GM21576 (cell line): ENCODE data around the gene CCDC78.
"Not testable (repeated sequence)": the region's sequence is repeated elsewhere in the genome, so short reads cannot be mapped to it uniquely, and the experiment has no call there.

ENCODE experiments used
- ATAC-seq: cut with Tn5 transposase; IDR thresholded peaks from one replicate; pipeline ENCODE4 v1.9.1; 2021; ENCODE audit warnings: mild to moderate bottlenecking, moderate library complexity; ENCODE audit not compliant: unreplicated experiment

Gene CCDC78

DNA sequence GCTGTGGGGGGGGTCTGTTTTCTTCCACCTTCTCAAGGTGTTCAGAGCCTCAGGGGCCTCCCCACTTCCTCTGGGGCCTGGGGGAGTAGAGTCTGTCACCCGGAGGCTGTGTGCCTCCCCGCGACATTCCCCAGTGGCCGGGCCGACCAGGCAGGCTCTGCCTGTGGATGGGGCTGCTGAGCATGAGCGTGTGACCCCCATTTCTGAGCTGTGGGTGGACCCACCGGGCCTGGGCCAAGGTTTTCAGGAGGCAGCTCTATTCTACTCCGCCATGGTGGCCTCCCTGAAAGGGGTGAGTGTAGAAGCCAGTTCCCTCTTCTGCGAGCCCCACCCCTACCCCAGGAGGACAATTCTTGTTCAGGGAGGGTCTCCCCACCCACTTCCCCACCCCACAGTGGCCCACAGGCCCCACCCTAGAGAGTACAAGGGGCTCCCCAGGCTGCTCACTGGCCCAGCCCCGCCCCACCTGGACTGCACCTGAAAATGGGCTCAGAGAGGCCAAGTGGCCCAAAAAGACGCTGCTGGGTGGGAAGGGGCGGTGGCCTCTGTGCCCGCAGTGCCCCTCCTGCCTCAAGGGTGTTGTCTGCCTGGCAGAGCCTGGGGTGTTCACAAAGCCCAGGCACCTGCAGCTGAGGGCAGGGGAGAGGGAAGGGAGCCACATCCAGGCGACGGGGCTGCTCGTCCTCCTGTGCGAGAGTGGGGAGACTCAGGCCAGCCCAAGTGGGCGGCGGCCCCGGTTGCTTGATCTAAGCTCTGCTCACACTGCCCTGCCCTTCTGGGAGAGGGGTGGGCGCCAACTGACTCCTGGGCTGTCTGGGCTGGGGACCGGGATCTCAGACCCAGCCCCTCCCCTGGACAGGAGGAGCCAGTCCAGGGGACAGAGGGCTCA, 35.6 kb upstream of the CCDC78 start:
- no peak for ATAC-seq

DNA sequence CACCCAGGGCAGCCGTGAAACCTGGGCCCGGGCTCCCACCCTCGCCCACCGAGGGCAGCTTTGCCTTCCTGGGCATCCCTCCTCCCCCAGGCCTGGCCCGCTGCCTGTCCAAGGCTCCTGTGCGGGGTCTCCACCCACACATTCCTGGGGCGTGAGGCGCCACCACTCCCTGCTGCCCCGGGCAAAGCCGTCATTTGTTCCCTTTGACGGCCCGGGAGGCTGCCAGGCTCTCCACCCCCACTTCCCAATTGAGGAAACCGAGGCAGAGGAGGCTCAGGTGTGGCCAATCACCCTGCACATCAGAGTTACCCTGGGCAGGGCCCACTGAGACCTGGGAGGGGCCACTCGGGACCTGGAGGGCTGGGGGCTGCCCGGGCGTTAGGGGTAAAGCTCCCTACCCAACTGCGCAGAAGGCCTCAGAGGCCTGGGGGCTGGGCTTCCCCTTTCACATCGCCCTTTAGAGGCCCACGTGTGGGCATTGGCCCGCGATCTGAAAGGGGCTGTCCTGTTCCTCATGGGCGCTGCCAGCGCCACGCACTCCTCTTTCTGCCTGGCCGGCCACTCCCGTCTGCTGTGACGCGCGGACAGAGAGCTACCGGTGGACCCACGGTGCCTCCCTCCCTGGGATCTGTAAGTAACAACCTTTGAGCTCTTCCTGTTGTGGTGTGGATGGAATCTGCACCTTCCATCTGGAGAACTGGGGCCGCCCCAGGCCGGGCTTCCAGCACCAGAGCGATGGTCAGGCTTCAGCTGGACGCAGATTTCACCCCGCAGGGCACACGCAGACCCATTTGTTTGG, 34.5 kb upstream of the CCDC78 start, which contains the start of gene MSLN:
MSLN (plus strand) TSS at position 190 of the 799 bp plus-strand sequence. CDS start 1,947 bp downstream, outside the sequence.
- ATAC-seq = no peak

GRCh38 chr16:760065-760464, 33.8 kb upstream of the CCDC78 start:
- ATAC-seq = no peak

GRCh38 chr16:759110-759910, 33.1 kb upstream of the CCDC78 start:
- ATAC-seq = no peak

- ATAC-seq = no peak
Observed at GRCh38 chr16:756428-756827, 30.2 kb upstream of the CCDC78 start.

GRCh38 chr16:754656-755055, 28.4 kb upstream of the CCDC78 start:
- no peak for ATAC-seq

GRCh38 chr16:754121-754607, 27.9 kb upstream of the CCDC78 start:
- ATAC-seq = not testable (repeated sequence)

GRCh38 chr16:752007-752312, 25.7 kb upstream of the CCDC78 start:
- no peak for ATAC-seq

DNA sequence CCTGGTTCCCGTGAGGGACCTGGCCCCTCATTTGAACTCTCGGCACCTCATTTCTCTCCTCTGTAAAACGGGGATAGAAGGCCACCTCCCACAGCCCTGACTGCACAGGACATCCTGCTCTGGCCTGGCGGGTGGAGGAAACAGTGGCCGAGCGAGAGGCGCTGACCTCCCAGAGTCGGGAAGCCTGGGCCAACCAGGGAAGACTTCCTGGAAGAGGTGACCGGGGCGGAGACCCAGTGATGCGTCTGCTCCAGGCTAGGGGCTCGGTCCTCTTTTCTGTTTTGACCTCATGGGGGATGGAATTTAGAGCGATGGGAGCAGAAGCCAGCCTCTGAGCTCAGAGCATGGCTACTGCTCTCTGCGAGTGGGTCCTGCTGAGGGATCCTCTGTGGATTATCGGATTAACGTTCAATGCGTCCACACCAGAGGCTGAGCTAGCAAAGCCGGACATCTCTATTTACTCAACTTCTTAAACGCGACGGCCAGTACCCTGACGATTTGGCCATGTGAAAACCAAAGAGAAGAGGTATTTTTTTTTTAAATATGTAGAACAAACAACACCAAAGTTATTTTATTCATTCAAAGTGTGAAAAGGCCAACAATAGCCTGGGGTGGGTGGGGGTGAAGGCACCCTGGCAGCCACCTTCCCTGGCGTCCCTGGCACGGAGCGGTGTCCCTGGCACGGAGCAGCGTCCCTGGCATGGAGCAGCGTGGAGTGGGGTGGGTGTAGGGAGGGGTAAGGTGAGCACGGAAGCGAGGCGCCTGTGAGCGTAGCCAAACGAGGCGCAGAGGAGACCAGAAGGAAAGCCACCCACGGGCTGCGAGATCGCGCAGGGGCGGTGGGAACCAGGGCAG, 25.1 kb upstream of the CCDC78 start:
- no peak for ATAC-seq

GRCh38 chr16:750485-750884, 24.2 kb upstream of the CCDC78 start:
- no peak for ATAC-seq

DNA sequence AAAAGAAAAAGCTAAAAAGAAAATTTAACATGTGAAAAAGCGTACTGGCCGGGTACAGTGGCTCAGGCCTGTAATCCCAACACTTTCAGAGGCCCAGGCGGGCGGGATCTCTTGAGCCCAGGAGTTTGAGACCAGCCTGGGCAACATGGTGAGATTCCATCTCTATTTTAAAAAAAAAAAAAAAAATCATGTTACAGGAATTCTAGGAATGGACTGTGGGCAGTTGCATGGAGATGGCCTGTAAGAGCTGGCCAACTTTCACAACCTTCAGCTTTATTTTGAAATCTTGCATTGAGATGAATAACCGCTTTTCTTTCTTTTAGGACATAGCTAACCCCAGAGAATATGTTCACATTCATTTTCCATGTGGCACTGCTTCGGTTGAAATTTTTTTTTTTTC, 22.8 kb upstream of the CCDC78 start:
- ATAC-seq = no peak

DNA sequence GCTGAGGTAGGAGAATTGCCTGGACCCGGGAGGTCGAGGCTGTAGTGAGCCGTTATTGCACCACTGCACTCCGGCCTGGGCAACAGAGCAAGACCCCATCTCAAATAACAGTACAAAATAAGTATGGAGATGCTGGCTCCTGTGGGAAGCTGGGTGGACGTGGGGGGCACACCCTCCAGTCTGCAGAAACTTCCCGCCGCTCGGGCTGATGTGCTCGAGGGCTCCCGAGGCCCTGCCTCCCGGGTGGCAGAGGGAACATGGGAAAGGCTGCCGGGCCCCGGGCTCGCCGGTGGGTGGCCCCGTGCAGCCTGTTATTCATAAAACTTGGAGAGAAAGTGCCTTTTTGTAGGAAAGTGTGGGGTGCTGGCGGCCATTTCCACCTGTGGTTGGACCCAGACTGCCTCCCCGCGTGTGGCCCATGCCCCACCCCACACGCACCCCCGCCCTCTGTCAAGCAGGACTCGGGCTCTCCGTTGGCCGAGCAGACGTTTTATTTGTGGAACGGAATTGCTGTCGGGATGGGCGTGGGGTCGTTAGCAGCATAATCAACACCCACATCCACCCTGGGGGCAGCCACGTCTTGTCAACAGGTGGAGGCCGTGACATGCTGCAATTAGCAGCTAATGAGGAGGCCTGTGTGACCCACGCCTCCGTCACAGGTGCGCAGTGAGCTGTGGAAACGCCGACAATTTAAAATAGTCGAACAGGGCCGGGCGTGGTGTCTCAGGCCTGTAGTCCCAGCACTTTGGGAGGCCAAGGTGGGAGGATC, 21.9 kb upstream of the CCDC78 start:
- ATAC-seq = no peak

DNA sequence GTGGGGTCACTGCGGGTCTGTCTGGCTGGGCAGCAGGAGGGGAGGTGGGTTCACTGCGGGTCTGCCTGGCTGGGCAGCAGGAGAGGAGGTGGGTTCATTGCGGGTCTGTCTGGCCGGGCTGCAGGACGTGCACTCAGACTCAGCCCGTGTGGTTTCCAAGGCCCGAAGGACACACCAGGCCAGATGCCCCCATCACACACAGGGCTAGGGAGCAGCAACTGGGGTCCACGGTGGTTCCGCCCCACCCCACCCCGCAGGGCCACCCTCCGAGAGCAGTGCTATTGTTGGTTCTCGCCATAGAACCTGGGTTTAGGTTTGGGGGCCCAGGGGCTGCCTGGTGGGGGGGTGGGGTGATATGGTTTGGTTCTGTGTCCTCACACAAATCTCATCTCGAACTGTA, 20.4 kb upstream of the CCDC78 start:
- ATAC-seq = no peak

DNA sequence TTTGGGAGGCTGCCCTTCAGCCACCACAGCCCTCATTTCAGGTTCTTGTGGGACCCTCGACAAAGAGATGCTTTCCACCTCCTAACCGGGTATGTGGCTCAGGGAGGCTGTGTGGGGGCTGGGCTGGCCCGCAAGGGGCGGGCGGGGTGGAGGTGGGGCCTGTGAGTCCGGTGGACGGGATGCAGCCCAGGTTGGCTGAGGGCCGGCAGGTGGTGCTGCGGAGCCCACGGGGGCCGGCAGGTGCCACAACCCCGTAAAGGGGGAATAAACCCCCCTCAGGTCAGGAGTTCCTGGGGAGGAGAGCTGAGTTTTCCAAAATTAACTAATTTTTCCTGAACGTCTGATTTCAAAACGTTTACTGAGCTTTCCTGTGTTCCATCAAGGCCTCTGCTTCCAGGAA, 19.5 kb upstream of the CCDC78 start:
- no peak for ATAC-seq

DNA sequence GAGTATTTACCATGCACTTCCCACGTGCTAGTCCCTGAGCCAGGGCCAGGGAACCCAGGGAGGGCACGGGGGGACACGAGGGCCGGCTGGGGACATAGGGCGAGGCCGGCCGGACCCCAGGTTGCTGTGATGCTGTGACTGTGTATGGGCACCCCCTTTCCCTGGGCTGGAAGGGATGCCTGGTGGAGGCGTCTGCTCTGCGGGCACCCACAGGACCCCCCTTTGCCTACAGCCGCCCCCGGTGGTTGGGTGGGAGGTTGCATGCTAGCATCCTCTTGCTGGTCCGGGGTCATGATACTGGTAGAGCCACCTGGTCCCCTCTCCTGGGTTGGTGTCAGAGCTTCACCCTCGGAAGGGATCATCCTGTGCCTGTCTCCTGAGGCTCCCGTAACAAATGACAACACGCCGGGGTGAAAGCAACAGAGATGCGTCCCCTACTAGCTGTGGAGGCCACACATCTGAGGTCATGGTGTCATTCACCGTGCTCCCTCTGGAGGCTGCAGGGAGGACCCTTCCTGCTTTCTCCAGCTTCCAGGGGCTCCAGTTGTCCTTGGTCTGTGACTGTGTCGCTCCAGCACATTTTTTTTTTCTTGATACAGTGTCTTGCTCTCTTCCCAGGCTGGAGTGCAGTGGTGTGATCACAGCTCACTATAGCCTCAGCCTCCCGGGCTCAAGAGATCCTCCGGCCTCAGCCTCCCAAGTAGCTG, 17.7 kb upstream of the CCDC78 start:
- no peak for ATAC-seq

GRCh38 chr16:742894-743293, 16.7 kb upstream of the CCDC78 start:
- ATAC-seq = not testable (repeated sequence)

DNA sequence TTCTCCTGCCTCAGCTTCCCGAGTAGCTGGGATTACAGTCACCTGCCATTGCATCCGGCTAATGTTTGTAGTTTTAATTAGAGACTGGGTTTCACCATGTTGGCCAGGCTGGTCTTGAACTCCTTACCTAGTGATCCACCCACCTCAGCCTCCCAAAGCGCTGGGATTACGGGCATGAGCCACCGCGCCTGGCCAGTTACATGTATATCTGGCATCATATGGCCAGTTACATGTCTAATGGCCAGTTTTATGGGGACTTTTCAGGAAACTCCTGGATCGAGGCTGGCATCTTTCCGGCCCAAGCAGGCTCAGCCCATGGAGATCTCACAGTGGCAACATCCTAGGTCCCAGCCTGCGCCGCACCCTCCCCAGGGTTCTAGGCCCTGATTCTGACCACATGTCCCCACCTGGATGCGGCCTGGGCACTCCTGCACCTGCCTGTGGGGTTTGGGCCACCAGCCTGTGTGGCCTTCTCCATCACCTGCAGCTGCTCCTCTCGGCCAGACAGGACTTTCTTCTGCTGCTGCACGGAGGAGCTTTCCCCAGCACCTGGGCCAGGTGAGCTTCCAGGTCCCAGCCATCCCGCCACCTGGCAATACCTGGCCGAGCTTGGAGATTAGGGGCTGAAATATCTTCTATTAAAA, 15.9 kb upstream of the CCDC78 start:
- ATAC-seq = no peak

- peak; percentile 63 for ATAC-seq
Observed at GRCh38 chr16:740764-741505, 14.7 kb upstream of the CCDC78 start, which contains the start of gene CIAO3. Gene CIAO3 (minus strand): TSS chr16:740997. CDS start chr16:740985, 12 bp downstream.
